NCI-H2171 treated with DMSO at 0.1 percent for 48 hours (cell line): Measurements from ENCODE around the gene PFKM.
"Not testable (repeated sequence)": the region's sequence is repeated elsewhere in the genome, so short reads cannot be mapped to it uniquely, and the experiment has no call there.

ENCODE experiments used
- DNase-seq: peaks from one replicate; lab custom pipeline; 2025; lab: John Stamatoyannopoulos, UW

PFKM gene

DNA sequence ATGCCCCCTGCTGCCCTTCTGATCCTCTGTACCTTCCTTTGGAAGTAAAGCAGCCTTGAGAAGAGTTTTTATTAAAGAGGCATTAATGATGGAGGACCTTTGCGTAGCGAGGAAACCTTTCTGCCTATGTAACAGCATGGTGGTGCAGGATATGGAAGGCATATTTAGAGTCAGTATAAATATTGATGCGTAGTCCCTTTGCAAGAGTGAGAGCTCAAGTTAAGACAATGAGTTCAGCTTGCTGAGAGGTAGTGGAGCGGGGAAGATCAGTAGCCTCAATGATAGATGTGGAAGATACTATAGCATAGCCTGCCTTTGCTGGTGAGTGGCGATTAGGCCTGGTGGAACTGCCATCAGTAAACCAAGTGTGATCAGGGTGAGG is 7.9 kb upstream of the PFKM start:
- not testable (repeated sequence) for DNase-seq

DNA sequence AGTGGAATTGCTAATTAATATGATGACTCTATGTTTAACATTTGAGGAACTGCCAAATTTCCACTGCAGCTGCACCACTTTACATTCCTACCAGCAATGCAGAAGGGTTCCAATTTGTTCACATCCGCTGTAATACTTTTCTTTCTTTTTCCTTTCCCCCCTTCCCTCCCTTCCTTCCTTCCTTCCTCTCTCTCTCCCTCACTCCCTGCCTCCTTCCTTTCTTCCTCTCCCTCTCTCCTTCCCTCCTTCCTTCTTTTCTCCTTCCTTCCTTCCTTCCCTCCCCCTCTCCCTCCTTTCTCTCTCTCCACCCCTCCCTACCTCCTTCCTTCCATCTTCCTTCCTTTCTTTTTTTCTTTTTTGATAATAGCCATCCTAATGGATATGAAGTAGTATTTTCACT is 3.2 kb upstream of the PFKM start:
- DNase-seq: no peak

DNA sequence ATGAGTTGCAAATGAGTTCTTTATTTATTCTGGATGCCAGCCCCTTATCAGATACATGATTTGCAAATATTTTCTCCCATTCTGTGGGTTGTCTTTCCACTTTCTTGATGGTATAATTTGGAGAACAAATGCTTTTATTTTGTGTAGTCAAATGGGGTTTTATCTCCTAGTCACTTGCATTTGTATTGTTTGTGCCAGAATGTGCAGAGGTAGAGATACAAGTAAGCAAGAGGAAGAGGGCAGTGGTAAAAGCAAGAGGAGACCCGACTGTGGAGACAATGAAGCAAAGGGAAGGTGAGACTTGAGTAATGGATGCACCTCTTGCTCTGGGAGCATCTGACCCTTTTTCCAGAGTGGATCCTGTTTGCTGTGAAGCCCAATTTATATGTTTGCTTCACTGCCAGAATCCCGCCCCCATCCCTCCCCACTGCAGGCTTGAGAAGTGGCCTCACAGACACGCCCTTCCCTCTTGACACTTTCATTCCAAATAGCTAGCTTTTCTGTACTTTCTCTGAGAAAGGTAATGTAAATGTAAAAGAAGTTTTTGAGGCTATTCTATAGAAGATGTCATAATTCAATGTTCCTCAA is 786 bp upstream of the PFKM start:
- no peak for DNase-seq

DNA sequence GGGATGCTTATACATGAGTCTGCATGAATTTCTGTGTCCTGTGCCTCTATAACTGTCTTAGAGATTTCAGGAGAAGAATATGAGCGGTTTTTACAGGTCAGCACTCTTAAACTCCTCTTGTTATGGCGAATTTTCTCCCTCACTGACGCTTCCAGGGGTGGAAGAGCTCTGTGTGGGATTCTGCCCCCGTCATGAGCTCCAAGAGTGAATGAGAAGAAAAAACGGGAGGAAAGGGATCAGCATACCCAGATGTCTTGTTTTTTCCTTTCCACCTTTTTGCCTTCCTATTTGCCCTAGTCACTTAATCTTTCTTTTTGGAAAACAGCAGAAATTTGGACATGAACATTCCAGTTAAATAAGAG is 651 bp downstream of the PFKM start:
- no peak for DNase-seq

DNA sequence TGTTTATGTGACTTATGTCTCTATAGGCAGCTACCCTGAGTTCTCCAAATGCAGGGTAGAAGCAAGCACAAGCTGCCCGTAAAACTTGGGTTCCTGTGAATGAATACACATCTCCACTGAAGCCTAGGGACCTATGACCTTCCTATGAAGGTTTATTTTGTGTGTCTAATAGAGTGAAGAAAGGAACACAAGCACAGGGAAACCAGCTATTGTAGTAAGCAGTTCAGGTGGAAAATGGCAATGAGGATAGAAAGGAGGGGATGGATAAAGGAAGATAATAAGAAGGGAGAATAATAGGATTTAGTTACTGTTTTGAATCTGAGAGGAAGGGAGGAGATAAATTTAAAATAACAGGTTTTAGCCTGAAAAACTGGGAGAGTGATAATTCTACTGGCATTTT is 2.4 kb downstream of the PFKM start:
- no peak for DNase-seq

DNA sequence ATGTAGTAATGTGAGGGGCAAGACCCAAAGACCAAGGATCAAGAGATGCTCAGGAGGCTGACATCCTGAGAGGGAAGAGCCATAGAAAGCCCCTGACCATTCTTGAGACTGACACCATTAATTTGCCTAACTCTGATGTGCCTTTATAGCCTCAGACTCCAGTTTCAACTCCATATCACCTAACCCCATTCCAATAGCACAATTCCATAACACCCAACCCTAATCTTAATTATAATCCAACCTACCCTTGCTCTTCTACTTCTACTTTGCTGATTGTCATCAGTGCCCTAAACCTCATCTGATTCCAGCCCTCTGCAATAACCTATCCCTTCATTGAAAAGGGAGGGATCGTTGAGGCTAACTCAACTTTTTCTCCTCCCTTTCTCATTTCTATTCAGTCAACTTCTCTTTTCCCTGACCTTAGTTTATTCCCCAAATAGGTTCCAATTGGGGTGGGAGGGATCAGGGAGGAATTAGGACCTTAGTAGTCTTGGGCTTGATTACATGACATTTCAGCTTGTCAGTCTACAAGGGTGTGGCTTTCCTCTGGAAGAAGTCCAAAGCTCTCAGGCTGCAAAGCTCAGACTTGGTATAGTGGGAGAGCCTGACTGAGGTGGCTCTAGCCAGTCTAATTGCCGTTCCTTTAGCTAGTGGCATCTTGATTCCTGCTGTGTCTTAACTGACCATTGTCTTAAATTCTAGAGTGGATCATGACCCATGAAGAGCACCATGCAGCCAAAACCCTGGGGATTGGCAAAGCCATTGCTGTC is 3.1 kb downstream of the PFKM start:
- no peak for DNase-seq

DNA sequence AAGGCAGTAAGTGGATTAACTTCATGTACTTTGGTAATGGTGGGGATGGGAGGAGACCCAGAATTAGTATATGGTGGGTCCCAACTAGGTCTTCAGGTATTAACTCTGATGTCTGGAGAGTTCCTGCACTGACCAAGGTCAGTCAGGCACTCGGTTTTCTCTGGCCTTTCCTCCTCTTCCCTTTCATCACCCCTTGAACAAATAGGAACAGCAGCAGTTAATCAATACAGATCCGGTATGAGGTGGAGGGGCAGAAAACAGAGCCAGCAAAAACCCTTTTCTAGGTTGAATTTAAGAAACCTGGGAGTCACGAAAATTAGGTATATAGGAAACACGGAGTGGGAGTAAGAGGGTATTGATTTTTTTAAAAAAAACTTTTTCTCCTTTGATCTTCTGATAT is 4.0 kb downstream of the PFKM start:
- DNase-seq: no peak

DNA sequence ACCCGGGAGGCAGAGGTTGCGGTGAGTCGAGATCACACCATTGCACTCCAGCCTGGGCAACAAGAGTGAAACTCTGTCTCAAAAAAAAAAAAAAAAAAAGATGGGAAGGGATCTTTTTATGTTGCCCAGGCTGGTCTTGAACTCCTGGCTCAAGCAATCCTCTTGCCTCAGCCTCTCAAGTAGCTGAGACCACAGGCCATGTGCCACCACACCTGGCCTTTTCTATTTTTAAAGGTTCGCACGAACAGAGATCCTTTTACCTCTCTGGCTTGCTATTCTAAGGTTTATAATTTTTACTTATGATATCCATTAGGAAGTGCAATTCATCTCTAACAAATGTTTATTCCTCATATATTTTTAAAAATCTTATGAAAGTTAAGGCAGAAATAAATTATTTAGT is 6.4 kb downstream of the PFKM start:
- DNase-seq: not testable (repeated sequence)

DNA sequence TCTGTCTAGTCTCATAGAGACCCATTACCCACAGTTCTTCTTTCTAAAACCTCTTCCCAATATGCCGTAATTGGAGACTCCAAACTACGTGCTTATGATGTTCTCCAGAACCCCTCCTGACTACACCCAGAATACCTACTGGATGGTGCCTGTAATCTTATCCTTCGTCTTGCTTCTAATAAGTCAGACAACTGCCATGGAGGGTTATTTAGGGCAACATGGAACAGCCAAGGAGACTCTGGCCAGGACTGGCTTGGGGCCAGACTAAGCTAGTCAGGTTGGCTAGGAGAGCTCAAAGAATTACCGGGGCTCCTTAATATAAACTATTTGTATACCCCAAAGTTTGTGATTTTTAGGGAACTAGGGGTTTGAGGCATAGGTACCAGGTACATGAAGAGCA is 6.8 kb downstream of the PFKM start:
- peak; percentile 72 for DNase-seq

DNA sequence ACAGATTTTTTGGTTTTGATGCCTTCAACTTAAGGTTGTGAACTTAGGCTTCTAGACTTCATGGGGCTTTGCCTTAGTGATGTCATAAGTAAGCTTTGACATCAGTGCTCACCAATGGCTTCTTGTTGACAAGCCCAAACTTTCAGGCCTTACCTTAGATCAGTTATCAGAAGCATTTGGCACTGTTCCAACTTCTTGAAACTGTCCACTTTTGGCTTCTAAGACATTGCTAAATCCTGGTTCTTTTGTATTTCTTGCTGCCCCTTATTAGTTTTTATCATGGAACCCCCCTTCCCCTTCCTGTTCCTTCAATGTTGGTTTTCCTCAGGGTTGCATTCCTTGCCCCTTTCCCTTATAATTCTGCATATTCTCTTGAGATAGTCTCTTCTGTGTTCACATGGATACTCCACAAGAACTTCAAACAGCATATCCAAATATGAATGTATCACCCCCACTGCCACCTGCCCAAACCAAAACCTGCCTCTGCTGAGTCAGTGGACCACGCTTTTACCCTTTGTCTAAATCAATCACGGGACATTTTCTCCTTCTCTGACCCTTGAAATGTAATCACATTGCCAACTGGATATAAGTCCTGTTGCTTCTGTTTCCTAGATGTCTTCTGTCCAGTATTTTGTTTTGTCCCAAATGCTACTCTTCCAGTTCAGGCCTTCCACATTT is 7.9 kb downstream of the PFKM start:
- peak; percentile 10 for DNase-seq

DNA sequence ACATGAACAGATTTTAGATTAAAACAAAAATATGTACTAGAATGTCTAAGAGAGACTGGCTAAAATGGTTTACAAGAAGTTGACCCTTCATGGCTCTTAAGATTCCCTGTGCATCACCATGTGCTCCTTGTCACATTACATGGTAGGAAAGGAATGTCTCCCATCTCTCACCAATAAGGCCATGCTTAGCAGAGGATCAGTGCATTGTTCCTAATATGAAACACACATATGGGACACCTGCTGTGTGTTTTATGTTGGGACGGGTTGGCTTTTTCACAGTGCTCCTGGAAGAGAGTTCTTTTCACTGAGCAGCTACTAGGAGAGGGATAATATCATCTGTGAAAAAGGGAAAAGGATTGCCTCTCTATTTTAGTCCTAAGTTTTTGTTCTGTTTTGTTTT is 9.6 kb downstream of the PFKM start:
- DNase-seq: no peak

DNA sequence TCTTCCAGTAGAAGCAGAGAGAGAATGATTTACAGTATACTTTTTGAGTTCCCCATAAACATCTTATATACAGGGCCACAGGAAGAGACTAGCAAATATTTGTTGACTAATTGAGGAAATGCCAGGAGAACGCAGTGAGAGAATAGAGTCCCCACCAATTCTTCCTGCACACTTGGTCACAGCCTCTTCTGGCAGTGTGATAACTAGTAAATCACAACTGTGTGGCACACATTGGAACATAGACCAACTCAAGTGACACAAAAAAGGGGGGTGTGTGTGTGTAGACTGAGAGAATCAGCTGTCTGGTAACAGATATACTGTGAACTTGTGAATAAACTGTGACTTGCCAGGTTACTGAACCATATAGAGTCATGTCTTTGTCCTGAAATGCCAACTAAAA is 10.2 kb downstream of the PFKM start:
- DNase-seq: no peak

DNA sequence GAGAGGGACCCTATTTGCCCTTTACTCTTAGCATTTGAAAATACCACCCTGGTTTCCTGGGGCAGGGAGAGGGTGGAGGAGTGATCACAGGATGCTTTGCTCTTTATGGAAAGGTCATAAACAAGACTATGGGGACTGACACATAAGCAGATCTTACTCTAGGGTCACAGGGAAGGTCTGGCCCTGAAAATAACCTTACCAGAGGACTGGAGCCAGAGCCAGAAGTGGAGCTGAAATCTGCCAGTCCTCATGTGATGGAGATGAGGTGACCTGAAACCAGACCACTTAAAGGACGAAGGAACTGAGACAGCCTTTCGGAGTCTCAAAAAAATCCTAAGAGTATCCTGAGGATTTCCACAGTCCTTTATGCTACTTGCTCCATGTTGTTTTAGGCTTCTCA is 12.4 kb downstream of the PFKM start:
- no peak for DNase-seq

DNA sequence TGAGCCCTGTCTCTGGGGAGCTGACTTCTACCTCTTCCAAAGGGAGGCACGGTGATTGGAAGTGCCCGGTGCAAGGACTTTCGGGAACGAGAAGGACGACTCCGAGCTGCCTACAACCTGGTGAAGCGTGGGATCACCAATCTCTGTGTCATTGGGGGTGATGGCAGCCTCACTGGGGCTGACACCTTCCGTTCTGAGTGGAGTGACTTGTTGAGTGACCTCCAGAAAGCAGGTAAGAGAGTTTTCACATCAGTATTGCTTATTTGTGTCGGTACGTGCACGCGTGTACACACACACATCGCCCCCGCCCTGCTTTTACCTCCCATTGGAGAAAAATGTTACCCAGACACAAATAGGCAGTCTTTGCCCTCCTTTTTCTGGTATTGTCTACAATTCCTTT is 13.7 kb downstream of the PFKM start:
- no peak for DNase-seq

DNA sequence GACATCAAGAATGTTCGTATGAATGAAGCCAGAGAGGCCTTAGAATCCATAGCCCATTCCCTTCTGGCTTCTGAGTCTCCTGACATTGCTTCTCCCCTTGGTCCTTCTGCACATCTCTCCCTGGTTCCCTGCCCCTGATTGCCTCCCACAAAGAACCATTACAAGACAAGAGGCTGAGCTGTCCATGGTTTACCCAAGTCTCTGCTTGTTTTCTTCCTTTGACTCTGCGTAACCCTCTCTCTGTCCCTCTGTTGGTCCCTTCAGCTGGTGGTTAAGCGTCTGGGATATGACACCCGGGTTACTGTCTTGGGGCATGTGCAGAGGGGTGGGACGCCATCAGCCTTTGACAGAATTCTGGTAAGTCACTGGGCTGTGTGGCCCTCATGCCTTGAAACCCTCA is 15.9 kb downstream of the PFKM start:
- DNase-seq: no peak

DNA sequence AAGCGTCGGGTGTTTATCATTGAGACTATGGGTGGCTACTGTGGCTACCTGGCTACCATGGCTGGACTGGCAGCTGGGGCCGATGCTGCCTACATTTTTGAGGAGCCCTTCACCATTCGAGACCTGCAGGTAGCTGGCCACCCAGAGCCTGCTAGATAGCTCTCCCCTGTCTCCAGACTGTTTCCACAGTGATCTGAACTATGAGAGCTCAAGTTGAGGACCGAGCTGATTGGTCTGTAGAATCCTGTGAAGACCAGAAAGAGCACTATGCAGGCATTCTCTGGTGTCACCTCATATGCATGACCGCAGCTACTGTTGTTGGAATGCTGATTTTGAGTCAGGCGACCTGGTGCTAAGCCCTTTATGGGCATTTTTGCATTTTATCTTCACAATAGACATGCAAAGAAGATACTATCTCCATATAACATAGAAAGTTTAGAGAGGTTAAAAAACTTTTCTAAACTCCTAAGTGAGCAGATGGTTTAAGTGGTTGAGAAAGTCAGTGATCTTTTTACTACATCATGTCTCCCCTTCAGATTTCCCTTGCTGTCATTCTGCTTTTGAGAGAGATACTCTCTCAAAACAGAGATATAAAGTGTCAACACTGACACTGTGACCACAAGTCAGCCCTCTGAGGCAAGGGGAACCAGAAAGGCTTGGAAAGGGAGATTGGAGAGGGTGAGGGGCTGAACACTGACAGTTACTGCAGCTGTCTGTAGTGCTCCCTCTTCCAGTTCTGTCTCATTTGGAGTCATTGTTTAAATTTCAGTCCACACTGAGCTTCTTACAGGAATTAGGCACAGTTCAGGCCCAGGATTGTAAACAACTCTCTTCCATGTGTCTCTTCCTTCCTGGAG is 23.9 kb downstream of the PFKM start:
- DNase-seq: no peak

DNA sequence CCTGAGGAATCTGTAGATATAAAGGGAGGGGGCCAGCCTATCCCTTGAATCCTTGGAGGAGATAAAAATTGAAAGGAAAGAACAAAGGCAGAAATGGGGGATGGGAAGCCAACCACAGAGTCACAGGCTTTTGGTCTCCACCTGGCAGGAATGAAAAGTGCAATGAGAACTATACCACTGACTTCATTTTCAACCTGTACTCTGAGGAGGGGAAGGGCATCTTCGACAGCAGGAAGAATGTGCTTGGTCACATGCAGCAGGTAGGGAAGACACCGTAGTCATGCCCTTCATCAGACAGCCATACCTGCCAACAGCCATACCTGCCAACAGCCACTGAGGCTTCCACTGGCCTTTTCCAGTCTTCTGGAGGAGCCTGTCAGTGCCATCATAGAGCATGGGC is 24.7 kb downstream of the PFKM start:
- no peak for DNase-seq

DNA sequence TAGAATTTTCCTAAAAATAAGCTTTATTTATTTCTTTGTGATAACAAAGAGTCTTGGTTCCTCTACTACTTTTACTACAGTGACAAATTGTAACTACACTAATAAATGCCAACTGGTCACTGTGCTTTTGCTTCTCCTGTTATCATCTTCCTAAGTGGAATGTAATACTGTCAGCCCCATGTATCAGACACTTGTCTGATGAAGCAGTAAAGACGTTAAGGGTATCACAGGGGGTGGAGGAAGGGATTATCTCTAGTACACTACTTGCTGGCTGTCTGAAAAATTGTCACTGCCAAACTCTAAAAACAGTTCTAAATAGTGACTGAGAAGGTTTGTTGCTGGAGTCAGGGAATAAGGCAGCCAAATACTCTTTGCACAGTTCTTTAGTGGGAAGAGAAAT is 26.8 kb downstream of the PFKM start:
- DNase-seq: no peak

DNA sequence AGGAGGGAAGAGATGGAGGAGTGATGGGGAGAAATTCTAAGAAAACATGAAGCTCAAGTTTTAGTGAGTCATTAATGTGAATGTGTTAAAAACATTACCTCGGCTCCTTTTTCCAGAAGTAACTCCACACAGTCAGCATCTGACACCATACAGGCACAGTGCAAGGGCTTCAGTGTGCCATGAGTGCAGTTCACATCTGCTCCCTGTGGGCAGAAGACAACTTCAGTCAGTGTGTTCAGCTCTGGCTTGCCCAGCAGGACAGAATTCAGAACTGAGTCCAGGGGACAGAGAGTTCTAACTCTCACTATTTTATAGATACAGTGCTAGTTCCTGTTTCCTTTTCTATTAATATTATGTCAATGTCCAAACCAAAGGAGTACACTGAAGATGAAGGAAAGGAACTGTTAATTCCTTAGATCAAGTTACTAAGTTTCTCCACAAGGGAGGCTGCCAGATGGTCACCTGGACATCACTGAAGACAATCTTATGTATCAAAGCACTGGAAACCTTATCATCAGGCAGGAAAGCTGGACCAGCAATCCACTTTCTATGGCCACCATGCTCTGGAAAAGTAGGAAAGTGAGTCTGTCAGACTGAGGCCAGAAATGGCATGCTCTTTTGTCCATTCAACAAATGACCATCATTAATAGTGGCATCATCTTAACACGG is 32.1 kb downstream of the PFKM start:
- DNase-seq: no peak

DNA sequence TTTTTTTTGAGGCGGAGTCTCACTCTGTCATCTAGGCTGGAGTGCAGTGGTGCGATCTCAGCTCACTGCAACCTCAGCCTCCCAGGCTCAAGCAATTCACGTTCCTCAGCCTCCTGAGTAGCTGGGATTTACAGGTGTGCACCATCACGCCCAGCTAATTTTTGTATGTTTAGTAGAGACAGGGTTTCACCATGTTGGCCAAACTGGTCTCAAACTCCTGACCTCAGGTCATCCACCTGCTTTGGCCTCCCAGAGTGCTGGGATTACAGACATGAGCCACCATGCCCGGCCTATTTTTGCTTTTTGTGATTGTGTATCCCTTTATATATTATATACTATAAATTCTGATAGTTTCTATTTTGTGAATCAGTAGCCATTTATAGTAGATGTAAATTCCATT is 36.6 kb downstream of the PFKM start:
- not testable (repeated sequence) for DNase-seq

DNA sequence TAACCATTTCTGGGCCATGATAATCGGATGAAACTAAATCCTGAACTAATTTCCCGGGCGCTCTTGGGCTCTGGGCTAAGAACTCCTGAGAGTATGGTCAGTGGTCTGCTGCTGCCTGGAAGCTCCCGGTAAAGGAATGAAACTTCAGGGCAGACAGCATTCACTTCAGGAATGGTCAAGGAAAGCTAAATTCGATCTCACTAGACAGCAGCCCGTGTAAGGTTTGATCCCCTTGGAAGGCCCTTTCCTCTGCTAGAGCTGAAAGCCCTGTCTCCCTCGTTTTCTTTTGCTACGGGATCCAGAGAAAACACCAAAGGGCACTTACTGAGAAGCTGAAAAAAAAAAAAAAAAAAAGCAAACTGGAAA is 37.5 kb downstream of the PFKM start:
- no peak for DNase-seq
